Activated naive CD4-positive, alpha-beta T cell treated with anti-CD3 and anti-CD28 coated beads, Interleukin-2, amount 50 U/mL, for 24 hours (primary cell): Measurements from ENCODE around the gene ALKBH3.

ENCODE experiments used
- H3K27ac Mint-ChIP-seq: one replicate; pipeline ENCODE4 v1.8.0; 2021; ENCODE audit warnings: mild to moderate bottlenecking, mixed read lengths
- H3K27me3 Mint-ChIP-seq: one replicate; pipeline ENCODE4 v1.8.0; 2021; ENCODE audit warnings: mixed read lengths
- H3K36me3 Mint-ChIP-seq: one replicate; pipeline ENCODE4 v1.8.0; 2021; ENCODE audit warnings: mixed read lengths
- H3K4me1 Mint-ChIP-seq: one replicate; pipeline ENCODE4 v1.8.0; 2021; ENCODE audit warnings: mixed read lengths
- H3K4me3 Mint-ChIP-seq: one replicate; pipeline ENCODE4 v1.8.0; 2021; ENCODE audit warnings: mild to moderate bottlenecking, mixed read lengths
- H3K9me3 Mint-ChIP-seq: one replicate; pipeline ENCODE4 v1.8.0; 2021; ENCODE audit warnings: mixed read lengths

The ALKBH3 gene

DNA sequence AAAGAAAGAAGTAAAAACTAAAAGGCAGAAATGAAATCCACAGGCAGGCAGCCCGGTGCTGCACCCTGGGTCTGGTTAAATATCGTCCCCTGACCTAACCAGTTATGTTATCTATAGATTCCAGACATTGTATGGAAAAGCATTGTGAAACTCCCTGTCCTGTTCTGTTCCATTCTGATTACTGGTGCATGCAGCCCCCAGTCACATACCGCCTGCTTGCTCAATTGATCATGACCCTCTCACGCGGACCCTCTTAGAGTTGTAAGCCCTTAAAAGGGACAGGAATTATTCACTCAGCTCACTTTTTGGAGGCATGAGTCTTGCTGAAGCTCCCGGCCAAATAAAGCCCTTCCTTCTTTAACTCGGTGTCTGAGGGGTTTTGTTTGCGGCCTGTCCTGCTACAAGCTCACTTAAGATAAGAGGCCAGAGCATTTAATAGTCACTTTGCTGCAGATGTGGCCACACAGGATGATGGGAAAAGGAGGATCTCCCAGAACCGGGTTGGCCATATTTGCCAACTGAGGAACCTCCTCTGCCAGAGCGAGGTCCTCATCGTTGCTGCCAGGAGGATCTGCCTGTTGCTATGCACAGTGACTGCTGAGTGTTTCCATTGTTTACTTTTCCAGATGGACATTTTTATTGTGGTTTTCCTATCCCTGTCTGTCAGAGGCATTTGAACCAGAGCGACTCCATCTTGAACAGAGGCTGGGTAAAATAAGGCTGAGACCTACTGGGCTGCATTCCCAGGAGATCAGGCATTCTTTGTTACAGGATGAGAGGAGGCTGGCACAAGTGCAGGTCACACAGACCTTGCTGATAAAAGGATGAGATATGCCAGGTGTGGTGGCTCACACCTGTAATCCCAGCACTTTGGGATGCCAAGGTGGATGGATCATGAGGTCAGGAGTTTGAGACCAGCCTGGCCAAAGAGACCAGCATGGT, 72.0 kb downstream of the ALKBH3 start:
- Mint-ChIP-seq H3K4me3 (no peak overlapping the region), H3K27me3 (peaks cover 15% of the 10 kb centered on the region), H3K27ac (no peak overlapping the region), H3K36me3 (no peaks in the 10 kb centered on the region), H3K4me1 (no peaks in the 10 kb centered on the region), H3K9me3 (no peaks in the 10 kb centered on the region)

DNA sequence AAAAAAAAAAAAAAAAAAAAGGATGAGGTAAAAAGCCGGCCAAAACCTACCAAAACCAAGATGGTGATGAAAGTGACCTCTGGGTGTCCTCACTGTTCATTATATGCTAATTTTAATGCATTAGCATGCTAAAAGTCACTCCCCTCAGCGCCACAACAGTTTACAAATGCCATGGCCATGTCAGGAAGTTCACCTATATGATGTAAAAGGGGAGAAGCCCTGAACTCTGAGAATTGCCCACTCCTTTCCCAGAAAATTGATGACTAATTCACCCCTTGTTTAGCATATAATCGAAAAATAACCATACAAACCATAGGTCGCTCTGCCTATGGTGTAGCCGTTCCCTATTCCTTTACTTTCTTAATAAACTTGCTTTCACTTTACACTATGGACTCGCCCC, 72.9 kb downstream of the ALKBH3 start:
- H3K27ac Mint-ChIP-seq = no peak overlapping the region
- peaks cover 15% of the 10 kb centered on the region for H3K27me3 Mint-ChIP-seq
- H3K4me3 Mint-ChIP-seq = no peak overlapping the region
- H3K4me1 Mint-ChIP-seq = no peaks in the 10 kb centered on the region
- no peaks in the 10 kb centered on the region for H3K36me3 Mint-ChIP-seq
- H3K9me3 Mint-ChIP-seq = no peaks in the 10 kb centered on the region

DNA sequence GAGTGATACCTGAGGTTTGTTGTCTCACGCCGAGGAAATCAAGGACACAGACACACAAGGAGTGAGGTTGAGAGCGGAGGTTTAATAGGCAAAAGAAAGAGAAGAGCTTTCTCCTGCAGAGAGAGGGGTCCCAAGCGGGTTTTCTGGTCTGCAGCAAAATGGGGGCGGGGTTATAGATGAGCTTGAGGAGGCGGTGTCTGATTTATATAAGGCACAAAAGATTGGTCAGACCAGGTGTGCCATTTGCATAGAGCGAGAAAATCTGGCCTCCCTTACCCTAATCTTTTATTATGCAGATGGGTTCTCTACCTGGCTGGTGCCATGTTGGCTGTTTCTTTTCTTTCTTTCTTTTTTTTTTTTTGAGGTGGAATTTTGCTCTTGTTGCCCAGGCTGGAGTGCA, 73.6 kb downstream of the ALKBH3 start:
- H3K27ac Mint-ChIP-seq = no peak overlapping the region
- H3K4me1 Mint-ChIP-seq = no peaks in the 10 kb centered on the region
- no peaks in the 10 kb centered on the region for H3K36me3 Mint-ChIP-seq
- H3K27me3 Mint-ChIP-seq = peaks cover 14% of the 10 kb centered on the region
- H3K4me3 Mint-ChIP-seq = no peak overlapping the region
- H3K9me3 Mint-ChIP-seq = no peaks in the 10 kb centered on the region

DNA sequence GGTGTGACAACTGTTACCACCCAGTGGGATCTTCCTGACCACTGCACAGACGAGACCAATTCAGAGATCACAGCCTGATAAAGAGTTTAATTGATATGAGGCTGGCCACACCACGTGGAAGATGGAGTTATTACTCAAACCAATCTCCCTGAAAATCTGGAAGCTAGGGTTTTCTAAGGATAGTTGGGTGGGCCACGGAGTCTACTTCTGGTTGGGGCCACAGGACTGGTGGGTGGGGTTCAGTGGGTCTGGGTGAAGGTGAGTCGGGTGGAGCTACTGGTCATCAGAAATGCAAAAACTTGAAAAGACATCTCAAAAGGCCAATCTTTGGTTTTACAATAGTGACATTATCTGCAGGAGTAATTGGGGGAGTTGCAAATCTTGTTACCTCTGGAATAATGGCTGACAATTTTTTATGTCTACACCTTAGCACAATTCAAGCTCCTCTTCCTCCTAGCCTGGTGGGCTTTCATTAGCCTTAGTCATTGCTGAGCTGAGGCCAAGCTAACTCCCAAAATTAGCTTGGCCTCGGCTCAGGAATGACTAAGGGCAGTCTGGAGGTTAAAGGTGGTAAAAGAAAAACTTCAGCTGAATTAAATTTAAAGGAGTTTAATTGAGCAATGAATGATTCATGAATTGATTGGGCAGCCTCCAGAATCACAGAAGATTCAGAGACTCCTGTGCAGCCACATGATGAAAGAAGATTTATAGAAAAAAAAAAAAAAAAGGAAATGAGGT, 74.9 kb downstream of the ALKBH3 start:
- Mint-ChIP-seq H3K27me3 (peaks cover 8% of the 10 kb centered on the region), H3K36me3 (no peaks in the 10 kb centered on the region), H3K27ac (no peak overlapping the region), H3K4me3 (no peak overlapping the region), H3K9me3 (no peaks in the 10 kb centered on the region), H3K4me1 (no peaks in the 10 kb centered on the region)

DNA sequence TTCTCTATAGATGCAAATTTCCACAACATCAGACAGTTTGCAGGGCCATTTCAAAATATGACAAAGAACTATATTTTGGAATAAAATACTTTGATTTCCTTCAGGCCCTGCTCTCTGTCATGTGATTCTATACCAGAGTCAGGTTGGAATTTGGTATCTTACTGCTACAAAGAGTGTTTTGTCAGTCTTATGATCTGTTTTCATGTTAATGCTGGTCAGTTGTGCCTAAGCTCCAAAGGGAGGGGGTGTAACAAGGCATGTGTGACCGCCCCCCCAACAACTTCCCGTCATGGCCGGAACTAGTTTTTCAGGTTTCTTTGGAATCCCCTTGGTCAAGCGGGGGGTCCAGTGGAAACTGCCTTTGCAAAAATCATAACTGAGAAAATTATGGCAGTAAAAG, 76.9 kb downstream of the ALKBH3 start:
- Mint-ChIP-seq H3K36me3 (no peaks in the 10 kb centered on the region), H3K27ac (no peak overlapping the region), H3K27me3 (peaks cover 13% of the 10 kb centered on the region), H3K4me3 (no peak overlapping the region), H3K4me1 (no peaks in the 10 kb centered on the region), H3K9me3 (no peaks in the 10 kb centered on the region)

DNA sequence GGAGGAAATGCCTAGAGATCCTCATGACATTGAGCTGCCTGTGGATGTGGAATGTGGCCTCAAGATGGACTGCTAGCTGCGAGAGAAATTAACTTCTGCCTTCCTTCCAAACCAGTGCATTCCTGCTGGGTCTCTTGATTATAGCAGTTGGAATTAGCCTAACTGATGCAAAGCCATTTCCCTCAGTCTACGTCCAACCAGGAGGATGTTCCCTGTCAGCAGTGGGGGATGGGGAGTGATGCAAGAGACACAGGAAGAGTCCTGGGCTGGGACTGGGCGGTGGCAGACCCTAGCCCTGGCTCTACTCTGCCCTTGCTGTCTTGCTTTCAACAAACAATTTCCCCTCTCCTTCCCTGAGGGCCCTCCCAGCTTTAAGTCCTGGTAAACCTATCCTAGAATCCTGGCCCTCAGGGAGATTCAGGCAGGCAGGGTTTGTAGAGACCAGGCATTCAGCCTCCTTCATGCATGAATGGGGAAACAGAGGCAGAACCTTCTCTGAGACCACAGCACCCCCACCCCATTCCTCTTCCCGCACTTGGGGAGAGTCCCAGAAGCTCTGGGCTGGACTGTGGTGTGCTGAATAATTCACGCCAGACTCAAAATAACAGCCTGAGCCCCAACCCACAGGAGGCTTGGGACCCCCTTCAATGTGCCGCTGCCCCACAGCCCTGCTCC, 78.8 kb downstream of the ALKBH3 start:
- Mint-ChIP-seq H3K4me3 (no peak overlapping the region), H3K27me3 (peaks cover 11% of the 10 kb centered on the region), H3K36me3 (no peaks in the 10 kb centered on the region)

DNA sequence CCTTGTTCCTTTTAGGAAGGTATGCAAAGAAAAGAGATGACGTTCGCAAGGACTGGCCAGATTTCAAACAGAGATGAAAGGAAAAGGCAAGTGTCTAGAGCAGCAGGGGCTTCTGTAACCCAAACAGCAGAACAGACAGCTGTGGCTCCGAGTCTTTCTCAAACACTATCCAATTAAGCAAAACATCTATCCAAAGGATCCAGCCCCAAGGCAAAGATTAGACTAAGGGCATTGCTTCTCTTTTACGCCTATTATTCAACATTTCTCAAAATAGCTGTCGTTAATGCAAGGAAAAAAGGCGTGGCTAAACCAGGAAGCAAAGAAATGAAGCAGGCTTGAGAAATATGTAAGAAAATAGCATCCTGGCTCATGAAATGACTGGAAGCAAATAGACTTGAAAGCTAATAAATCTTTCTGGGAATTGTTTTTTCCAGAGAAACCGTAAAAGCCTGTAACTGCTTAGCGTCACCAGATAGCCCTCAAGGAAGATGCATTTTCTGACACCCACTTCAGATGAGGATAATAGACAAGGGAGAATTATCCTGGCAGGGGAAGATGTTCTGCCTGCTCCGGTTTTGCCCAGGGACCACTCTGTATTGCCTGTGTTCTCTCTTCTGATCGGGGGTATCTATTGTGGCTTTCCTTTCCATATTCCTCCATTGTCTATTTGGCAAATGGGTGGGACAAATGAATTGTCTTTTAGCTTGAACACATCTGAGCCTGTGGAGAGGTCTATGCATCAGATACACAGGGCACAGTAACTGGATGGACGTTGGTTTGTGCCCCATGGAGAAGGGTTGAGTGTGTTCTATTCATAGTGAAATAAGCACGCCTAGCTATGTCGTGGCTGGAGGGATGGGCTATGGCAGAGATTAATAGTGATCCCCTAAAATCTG, 82.0 kb downstream of the ALKBH3 start:
- H3K4me3 Mint-ChIP-seq = no peak overlapping the region
- H3K36me3 Mint-ChIP-seq = no peaks in the 10 kb centered on the region
- H3K4me1 Mint-ChIP-seq = no peaks in the 10 kb centered on the region
- H3K27me3 Mint-ChIP-seq = peaks cover 10% of the 10 kb centered on the region
- H3K27ac Mint-ChIP-seq = no peak overlapping the region
- no peaks in the 10 kb centered on the region for H3K9me3 Mint-ChIP-seq

More for the DNA sequence above, 78.8 kb downstream of the ALKBH3 start:
- no peaks in the 10 kb centered on the region for H3K9me3 Mint-ChIP-seq
- H3K27ac Mint-ChIP-seq = no peak overlapping the region
- no peaks in the 10 kb centered on the region for H3K4me1 Mint-ChIP-seq

DNA sequence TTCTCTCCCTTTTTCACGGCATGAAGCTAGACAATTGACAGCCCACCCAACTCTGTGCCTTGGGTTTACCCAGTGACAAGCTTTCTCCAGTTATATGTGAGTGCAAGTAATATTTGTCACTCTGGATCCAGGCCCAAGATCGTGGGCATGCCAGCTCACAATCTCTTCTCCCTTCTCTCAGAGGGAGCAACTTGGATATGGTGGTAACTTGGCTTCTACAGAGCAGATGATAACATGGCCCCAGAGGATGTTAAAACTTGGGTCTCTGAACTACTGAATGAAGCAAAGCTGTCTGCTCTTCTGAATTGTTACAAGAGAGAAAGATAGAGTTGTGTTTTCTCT, 82.6 kb downstream of the ALKBH3 start:
- H3K9me3 Mint-ChIP-seq = no peaks in the 10 kb centered on the region
- H3K27ac Mint-ChIP-seq = no peak overlapping the region
- no peak overlapping the region for H3K4me3 Mint-ChIP-seq
- H3K4me1 Mint-ChIP-seq = no peaks in the 10 kb centered on the region
- H3K27me3 Mint-ChIP-seq = peaks cover 12% of the 10 kb centered on the region
- no peaks in the 10 kb centered on the region for H3K36me3 Mint-ChIP-seq

DNA sequence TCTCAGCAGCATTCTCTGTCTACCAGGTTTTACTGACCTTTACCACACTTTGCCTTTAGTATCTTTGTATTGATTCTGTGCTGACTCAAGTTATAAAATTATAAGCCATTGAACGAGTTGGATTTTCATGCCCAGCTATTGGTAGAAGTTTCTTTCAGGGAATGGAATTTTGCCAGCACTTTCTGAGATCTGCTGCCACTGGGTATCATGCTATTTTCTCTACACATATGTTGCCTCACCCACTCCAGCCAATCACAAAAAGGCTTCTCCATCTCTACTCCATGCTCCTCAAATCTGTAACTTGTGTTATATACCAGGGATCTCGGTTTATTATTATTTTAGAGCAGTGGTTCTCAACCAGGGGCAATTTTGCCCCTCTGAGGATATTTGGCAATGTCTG, 87.0 kb downstream of the ALKBH3 start:
- H3K36me3 Mint-ChIP-seq = no peaks in the 10 kb centered on the region
- H3K27ac Mint-ChIP-seq = no peak overlapping the region

DNA sequence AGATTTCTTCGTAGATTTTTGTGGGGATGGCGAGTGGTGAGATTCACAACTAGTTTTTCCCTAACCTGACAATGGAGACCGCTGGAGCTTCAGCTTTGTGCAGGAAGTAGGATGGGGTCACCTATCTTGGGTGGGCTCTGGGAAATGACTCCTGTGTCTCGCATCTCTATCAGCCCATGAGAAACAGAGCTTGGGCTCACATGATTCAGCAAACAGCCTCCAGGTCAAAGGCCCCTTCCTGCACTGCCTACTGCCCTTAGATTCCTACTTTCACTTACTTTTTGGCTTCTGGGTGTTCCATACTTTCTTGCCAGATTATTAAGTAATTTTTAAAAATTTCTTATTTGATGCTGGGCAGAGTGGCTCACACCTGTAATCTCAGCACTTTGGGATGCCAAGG, 88.1 kb downstream of the ALKBH3 start:
- H3K27me3 Mint-ChIP-seq = peaks cover 15% of the 10 kb centered on the region
- H3K4me1 Mint-ChIP-seq = no peaks in the 10 kb centered on the region
- no peaks in the 10 kb centered on the region for H3K9me3 Mint-ChIP-seq
- H3K27ac Mint-ChIP-seq = no peak overlapping the region
- H3K36me3 Mint-ChIP-seq = no peaks in the 10 kb centered on the region
- H3K4me3 Mint-ChIP-seq = no peak overlapping the region

More for the DNA sequence above, 87.0 kb downstream of the ALKBH3 start:
- Mint-ChIP-seq H3K4me3 (no peak overlapping the region), H3K27me3 (peaks cover 17% of the 10 kb centered on the region), H3K4me1 (no peaks in the 10 kb centered on the region), H3K9me3 (no peaks in the 10 kb centered on the region)

DNA sequence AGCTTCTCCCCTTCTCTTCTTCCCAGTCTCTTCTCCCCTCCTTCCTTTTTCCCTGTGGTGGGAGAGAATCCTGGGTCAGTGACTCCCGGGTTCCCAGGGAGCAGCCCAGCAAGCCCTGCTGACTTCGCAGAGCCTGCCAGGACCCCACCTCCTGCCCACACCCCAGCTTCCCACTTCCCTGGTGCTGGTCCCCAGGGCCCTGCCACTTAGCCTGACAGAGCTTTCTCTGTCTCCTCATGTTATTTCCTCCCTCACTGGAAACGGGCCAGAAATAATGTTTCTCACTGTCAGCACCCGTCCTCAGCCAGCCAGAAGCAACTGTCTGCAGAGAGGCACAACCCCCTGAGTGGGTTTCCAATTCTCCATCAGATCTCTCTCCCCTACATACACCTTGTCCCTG, 88.9 kb downstream of the ALKBH3 start:
- no peak overlapping the region for H3K27ac Mint-ChIP-seq
- H3K36me3 Mint-ChIP-seq = no peaks in the 10 kb centered on the region
- peaks cover 15% of the 10 kb centered on the region for H3K27me3 Mint-ChIP-seq
- H3K4me3 Mint-ChIP-seq = no peak overlapping the region
- peaks cover 4% of the 10 kb centered on the region for H3K9me3 Mint-ChIP-seq
- no peaks in the 10 kb centered on the region for H3K4me1 Mint-ChIP-seq
